Naive thymus-derived CD4-positive, alpha-beta T cell (primary cell): ENCODE measurements around the gene CBR4. TPM values are rescaled to one million over a fixed set of nuclear protein-coding genes. Genes with fewer than 3 reads are reported as not detected.

Experiments used
- ATAC-seq: fragments of 150-1000 bp; cut with Tn5 transposase; 2 replicates; pipeline ENCODE4 v1.10.0; 2021; ENCODE audit warnings: mild to moderate bottlenecking, moderate library complexity
- CTCF ChIA-PET: fragments of 350-600 bp; sonication (Branson Sonifier 250); formaldehyde crosslinking; loops from one replicate; lab custom pipeline; 2021; ENCODE audit warnings: antibody characterized with exemption; lab: Charles Lee
- POLR2A ChIA-PET: fragments of 350-600 bp; sonication (Branson Sonifier 250); formaldehyde crosslinking; loops from one replicate; lab custom pipeline; 2021; ENCODE audit warnings: antibody characterized with exemption, inconsistent platforms; lab: Charles Lee
- DNase-seq, 9 donors: peaks; one replicate each; pipeline versions ENCODE4 v3.0.0 to v3.0.0-alpha.2; 2020 to 2022; ENCODE audit warnings: mixed read lengths in 1 of 9
- H3K27ac ChIP-seq: one replicate; pipeline ENCODE4 v1.7.0; 2013; ENCODE audit warnings: mild to moderate bottlenecking, low read depth, low read length, moderate library complexity
- H3K27me3 ChIP-seq, 2 donors: one replicate each; pipeline ENCODE4 v1.7.0; 2013; ENCODE audit warnings: low read length in 2 of 2, mild to moderate bottlenecking in 2 of 2, moderate library complexity in 2 of 2; ENCODE audit not compliant: control insufficient read depth in 2 of 2, insufficient read depth in 2 of 2
- H3K36me3 ChIP-seq, 3 experiments: 1 replicate in 2 of 3; 2 replicates in 1 of 3; pipeline ENCODE4 v1.7.0; 2013; ENCODE audit warnings: low read length in 3 of 3, mild to moderate bottlenecking in 3 of 3, moderate library complexity in 1 of 3; ENCODE audit not compliant: insufficient read depth in 3 of 3, control insufficient read depth in 2 of 3
- H3K4me1 ChIP-seq, 2 donors: one replicate each; pipeline ENCODE4 v1.7.0; 2013; ENCODE audit warnings: low read length in 2 of 2, mild to moderate bottlenecking in 2 of 2, moderate library complexity in 1 of 2; ENCODE audit not compliant: control insufficient read depth in 2 of 2, insufficient read depth in 2 of 2
- H3K4me3 ChIP-seq: 2 replicates; pipeline ENCODE4 v1.7.0; 2013; ENCODE audit warnings: mild to moderate bottlenecking, low read length
- H3K9me3 ChIP-seq, 3 experiments: 1 replicate in 2 of 3; 2 replicates in 1 of 3; pipeline ENCODE4 v1.7.0; 2013; ENCODE audit warnings: low read length in 3 of 3; ENCODE audit not compliant: control insufficient read depth in 2 of 3
- H3K27ac Mint-ChIP-seq, 9 donors: one replicate each; pipeline ENCODE4 v1.8.0; 2020 to 2022; ENCODE audit warnings: mixed read lengths in 9 of 9, mild to moderate bottlenecking in 8 of 9, moderate library complexity in 5 of 9, inconsistent platforms in 2 of 9
- H3K27me3 Mint-ChIP-seq, 5 donors: one replicate each; pipeline ENCODE4 v1.8.0; 2021 to 2022; ENCODE audit warnings: mixed read lengths in 5 of 5, mild to moderate bottlenecking in 1 of 5
- H3K36me3 Mint-ChIP-seq, 5 donors: one replicate each; pipeline ENCODE4 v1.8.0; 2020 to 2022; ENCODE audit warnings: mixed read lengths in 5 of 5, mild to moderate bottlenecking in 3 of 5, inconsistent platforms in 1 of 5
- H3K4me1 Mint-ChIP-seq, 7 donors: one replicate each; pipeline ENCODE4 v1.8.0; 2020 to 2022; ENCODE audit warnings: mixed read lengths in 7 of 7, mild to moderate bottlenecking in 3 of 7, inconsistent platforms in 1 of 7
- H3K4me3 Mint-ChIP-seq, 10 donors: one replicate each; pipeline ENCODE4 v1.8.0; 2020 to 2022; ENCODE audit warnings: mild to moderate bottlenecking in 10 of 10, mixed read lengths in 10 of 10, moderate library complexity in 6 of 10, inconsistent platforms in 2 of 10
- H3K9me3 Mint-ChIP-seq, 11 donors: one replicate each; pipeline ENCODE4 v1.8.0; 2020 to 2022; ENCODE audit warnings: mixed read lengths in 11 of 11, mild to moderate bottlenecking in 4 of 11, inconsistent platforms in 1 of 11, moderate library complexity in 1 of 11
- intact Hi-C, 2 donors: fragments of 100-400 bp; cut with micrococcal nuclease; formaldehyde crosslinking; loops; one replicate each; pipeline ENCODE4 v1.15.1; 2023
- polyA plus RNA-seq, 2 donors: library from polyadenylated mRNA; unstranded; fragments of 300-500 nt; fragmentation: Illumina TruSeq; gene quantifications; one replicate each; pipeline ENCODE4 v1.2.3, GENCODE V29; 2021
- total RNA-seq, 6 experiments: library from RNA in 5 of 6; stranded (reverse) in 5 of 6; gene quantifications; 1 replicate in 5 of 6; 2 replicates in 1 of 6; pipeline ENCODE4 v1.2.3 and lab custom pipeline; 2021 to 2026

Gene CBR4
- total and polyA plus RNA-seq, 7 experiments from 2014 or later = 6.2 to 24.5 (median 14.2) TPM

- Mint-ChIP-seq H3K9me3 (no peaks in the 10 kb centered on the region), H3K36me3 (no peaks in the 10 kb centered on the region), H3K4me1 (peaks cover 0 to 2% (median 0%) of the 10 kb centered on the region in 7 donors), H3K27me3 (peaks cover 0 to 6% (median 6%) of the 10 kb centered on the region in 5 donors), H3K4me3 (no peak overlapping the region), H3K27ac (no peak overlapping the region)
- no peaks in the 10 kb centered on the region for H3K36me3 ChIP-seq
- no peaks in the 10 kb centered on the region for H3K9me3 ChIP-seq
- POLR2A ChIA-PET = no interaction called here
- H3K27ac ChIP-seq = no peak overlapping the region
- H3K4me1 ChIP-seq = no peaks in the 10 kb centered on the region
- CTCF ChIA-PET = no interaction called here
- H3K27me3 ChIP-seq = peaks cover 0 to 3% of the 10 kb centered on the region in 2 donors
- no peak overlapping the region for H3K4me3 ChIP-seq
- no peak for ATAC-seq
- no peak for DNase-seq
- intact Hi-C loops = no loop called here
These were observed 23.6 kb upstream of the CBR4 start for GRCh38 chr4:169033660-169034059.

- Mint-ChIP-seq H3K9me3 (no peaks in the 10 kb centered on the region), H3K27ac (no peak overlapping the region), H3K36me3 (no peaks in the 10 kb centered on the region), H3K27me3 (peaks cover 0 to 8% (median 8%) of the 10 kb centered on the region in 5 donors), H3K4me1 (peaks cover 0 to 2% (median 0%) of the 10 kb centered on the region in 7 donors), H3K4me3 (no peak overlapping the region)
- DNase-seq (no peak), ATAC-seq (no peak)
- Histone ChIP-seq H3K9me3 (no peaks in the 10 kb centered on the region), H3K27me3 (peaks cover 0 to 3% of the 10 kb centered on the region in 2 donors), H3K4me3 (no peak overlapping the region), H3K36me3 (no peaks in the 10 kb centered on the region), H3K4me1 (no peaks in the 10 kb centered on the region), H3K27ac (no peak overlapping the region)
- POLR2A ChIA-PET = no interaction called here
- intact Hi-C loops = no loop called here
- CTCF ChIA-PET = no interaction called here
These were observed 23.0 kb upstream of the CBR4 start for GRCh38 chr4:169032883-169033645.

DNA sequence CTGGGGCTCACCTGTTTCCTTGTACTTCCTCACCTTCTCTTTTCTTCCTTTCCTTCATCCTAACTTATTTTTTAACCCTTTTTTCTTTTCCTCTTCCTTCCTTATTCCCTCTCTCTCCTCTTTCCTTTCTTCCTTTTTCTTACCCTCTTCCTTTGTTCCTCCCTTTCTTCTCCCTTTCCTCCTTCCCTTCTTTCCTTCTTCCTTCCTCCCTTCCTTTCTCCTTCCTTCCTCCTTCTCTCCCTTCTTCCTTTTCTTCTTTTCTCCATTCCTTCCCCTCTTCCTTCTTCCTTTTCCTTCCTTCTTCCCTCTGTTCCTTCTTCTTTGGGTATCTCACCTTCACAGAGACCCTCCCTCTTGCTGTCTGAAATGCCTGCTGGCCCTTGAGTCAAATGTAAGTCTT is 22.1 kb upstream of the CBR4 start:
- Histone ChIP-seq H3K4me3 (no peak overlapping the region), H3K36me3 (no peaks in the 10 kb centered on the region), H3K4me1 (no peaks in the 10 kb centered on the region), H3K27me3 (peaks cover 0 to 3% of the 10 kb centered on the region in 2 donors), H3K9me3 (no peaks in the 10 kb centered on the region), H3K27ac (no peak overlapping the region)
- Mint-ChIP-seq H3K27ac (no peak overlapping the region), H3K4me3 (no peak overlapping the region), H3K36me3 (no peaks in the 10 kb centered on the region), H3K4me1 (peaks cover 0 to 2% (median 0%) of the 10 kb centered on the region in 7 donors), H3K27me3 (peaks cover 0 to 15% (median 8%) of the 10 kb centered on the region in 5 donors), H3K9me3 (no peaks in the 10 kb centered on the region)
- no peak for ATAC-seq
- CTCF ChIA-PET = no interaction called here
- POLR2A ChIA-PET = no interaction called here
- no peak for DNase-seq
- intact Hi-C loops = no loop called here

DNA sequence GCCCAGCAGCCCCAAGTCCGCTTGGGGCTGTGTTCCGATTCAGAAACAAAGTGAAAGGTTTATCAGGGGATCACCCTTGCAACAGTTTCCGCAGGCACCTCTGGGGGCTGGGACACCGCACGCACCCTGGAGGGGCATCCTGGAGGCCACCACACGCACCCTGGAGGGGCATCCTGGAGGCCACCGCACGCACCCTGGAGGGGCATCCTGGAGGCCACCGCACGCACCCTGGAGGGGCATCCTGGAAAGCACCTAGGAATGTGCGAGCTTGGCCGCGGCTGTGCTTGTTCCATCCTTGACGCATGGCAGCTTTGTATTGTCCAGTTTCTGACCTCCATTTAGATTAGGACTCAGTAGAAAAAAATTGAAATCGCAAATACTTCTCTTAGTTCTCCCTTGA is 21.3 kb upstream of the CBR4 start:
- ATAC-seq (no peak), DNase-seq (no peak)
- H3K9me3 ChIP-seq = no peaks in the 10 kb centered on the region
- Mint-ChIP-seq H3K4me3 (no peak overlapping the region), H3K9me3 (no peaks in the 10 kb centered on the region), H3K27ac (no peak overlapping the region), H3K4me1 (peaks cover 0 to 2% (median 0%) of the 10 kb centered on the region in 7 donors), H3K27me3 (peaks cover 2 to 16% (median 10%) of the 10 kb centered on the region in 5 donors), H3K36me3 (no peaks in the 10 kb centered on the region)
- POLR2A ChIA-PET = no interaction called here
- H3K36me3 ChIP-seq = no peaks in the 10 kb centered on the region
- no peaks in the 10 kb centered on the region for H3K4me1 ChIP-seq
- no peak overlapping the region for H3K27ac ChIP-seq
- H3K4me3 ChIP-seq = no peak overlapping the region
- CTCF ChIA-PET = no interaction called here
- intact Hi-C loops = no loop called here
- peaks cover 0 to 3% of the 10 kb centered on the region in 2 donors for H3K27me3 ChIP-seq

- Histone ChIP-seq H3K4me3 (no peak overlapping the region), H3K27me3 (peaks cover 0 to 3% of the 10 kb centered on the region in 2 donors), H3K36me3 (no peaks in the 10 kb centered on the region), H3K4me1 (no peaks in the 10 kb centered on the region), H3K27ac (no peak overlapping the region), H3K9me3 (no peaks in the 10 kb centered on the region)
- H3K4me3 Mint-ChIP-seq = no peak overlapping the region
- H3K27ac Mint-ChIP-seq = no peak overlapping the region
- intact Hi-C loops = no loop called here
- H3K27me3 Mint-ChIP-seq = peaks cover 10 to 21% (median 15%) of the 10 kb centered on the region in 5 donors
- DNase-seq (no peak), ATAC-seq (no peak)
- POLR2A ChIA-PET = no interaction called here
- CTCF ChIA-PET = no interaction called here
- no peaks in the 10 kb centered on the region for H3K36me3 Mint-ChIP-seq
- H3K4me1 Mint-ChIP-seq = peaks cover 0 to 2% (median 0%) of the 10 kb centered on the region in 7 donors
- H3K9me3 Mint-ChIP-seq = no peaks in the 10 kb centered on the region
These were observed 20.5 kb upstream of the CBR4 start for GRCh38 chr4:169030562-169030982.

DNA sequence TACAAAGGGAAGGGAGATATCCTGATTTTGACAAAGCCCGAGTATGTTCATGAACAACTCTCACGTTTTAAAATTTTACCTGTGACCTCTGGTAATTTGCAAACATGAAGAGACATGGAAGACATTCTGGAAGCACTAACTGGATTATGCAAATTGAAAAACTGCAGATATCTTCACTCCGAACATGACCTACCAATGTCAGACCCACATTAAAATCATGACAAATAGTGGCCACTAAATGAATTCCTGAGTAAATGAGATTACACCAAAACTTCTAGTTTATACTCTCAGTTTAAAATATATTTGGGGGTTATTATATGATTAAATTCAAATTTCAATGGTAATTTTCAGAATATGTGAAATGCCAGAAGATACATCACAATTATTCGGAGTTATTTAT is 19.9 kb upstream of the CBR4 start:
- H3K9me3 Mint-ChIP-seq = no peaks in the 10 kb centered on the region
- Histone ChIP-seq H3K9me3 (no peaks in the 10 kb centered on the region), H3K36me3 (no peaks in the 10 kb centered on the region), H3K4me3 (no peak overlapping the region), H3K27me3 (peaks cover 0 to 3% of the 10 kb centered on the region in 2 donors), H3K4me1 (no peaks in the 10 kb centered on the region), H3K27ac (no peak overlapping the region)
- DNase-seq (no peak), ATAC-seq (no peak)
- no peak overlapping the region for H3K27ac Mint-ChIP-seq
- H3K4me1 Mint-ChIP-seq = peaks cover 0 to 2% (median 0%) of the 10 kb centered on the region in 7 donors
- H3K36me3 Mint-ChIP-seq = no peaks in the 10 kb centered on the region
- ChIA-PET POLR2A (no interaction called here), CTCF (no interaction called here)
- H3K27me3 Mint-ChIP-seq = peaks cover 12 to 21% (median 15%) of the 10 kb centered on the region in 5 donors
- no peak overlapping the region for H3K4me3 Mint-ChIP-seq
- intact Hi-C loops = no loop called here

GRCh38 chr4:169027663-169028062 is 17.6 kb upstream of the CBR4 start:
- CTCF ChIA-PET = no interaction called here
- ATAC-seq (no peak), DNase-seq (no peak)
- Histone ChIP-seq H3K4me3 (no peak overlapping the region), H3K4me1 (no peaks in the 10 kb centered on the region), H3K36me3 (no peaks in the 10 kb centered on the region), H3K9me3 (no peaks in the 10 kb centered on the region), H3K27ac (no peak overlapping the region), H3K27me3 (peaks cover 0 to 3% of the 10 kb centered on the region in 2 donors)
- Mint-ChIP-seq H3K36me3 (no peaks in the 10 kb centered on the region), H3K27me3 (peaks cover 13 to 21% (median 18%) of the 10 kb centered on the region in 5 donors), H3K4me3 (no peak overlapping the region), H3K4me1 (peaks cover 0 to 2% (median 0%) of the 10 kb centered on the region in 7 donors), H3K9me3 (no peaks in the 10 kb centered on the region), H3K27ac (no peak overlapping the region)
- POLR2A ChIA-PET = no interaction called here
- intact Hi-C loops = no loop called here
